ENCODE measurements around the gene INPP5E.

Gene INPP5E

DNA sequence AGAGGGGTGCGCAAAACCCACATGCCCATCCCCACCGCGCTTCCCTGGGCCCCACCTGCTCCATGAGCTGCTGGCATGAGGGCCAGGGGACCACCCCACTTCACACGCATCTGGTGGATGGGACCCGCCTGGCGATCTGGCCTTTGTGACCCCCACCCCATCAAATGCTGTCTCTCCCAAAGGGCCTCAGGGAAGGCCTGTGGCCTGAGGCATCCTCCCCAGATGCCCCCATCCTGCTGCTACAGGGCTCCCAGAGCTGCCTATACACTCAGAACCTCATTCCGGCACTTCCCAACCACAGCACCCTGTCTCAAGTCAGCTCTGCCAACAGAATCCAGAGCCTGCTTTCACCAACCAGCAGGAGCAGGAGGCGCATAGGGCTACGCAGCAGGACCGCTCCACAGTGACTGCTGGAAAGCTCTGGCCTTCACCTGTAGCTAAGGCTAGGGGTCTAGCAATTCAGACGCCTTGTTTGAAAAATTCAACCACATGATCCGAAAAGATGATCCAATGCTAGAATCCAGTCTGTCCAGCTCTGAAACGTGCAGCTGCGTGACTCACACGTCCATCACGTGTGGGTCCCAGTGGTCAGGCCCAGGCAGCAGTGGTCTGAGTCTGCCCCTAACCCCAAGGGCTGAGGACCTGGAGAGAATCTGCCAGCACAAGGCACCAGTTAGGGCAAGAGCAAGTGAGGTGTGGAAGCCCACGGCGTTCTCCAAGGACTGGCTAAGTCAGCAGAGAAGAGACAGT is 38.3 kb downstream of the INPP5E start:
- no peak for DNase-seq

DNA sequence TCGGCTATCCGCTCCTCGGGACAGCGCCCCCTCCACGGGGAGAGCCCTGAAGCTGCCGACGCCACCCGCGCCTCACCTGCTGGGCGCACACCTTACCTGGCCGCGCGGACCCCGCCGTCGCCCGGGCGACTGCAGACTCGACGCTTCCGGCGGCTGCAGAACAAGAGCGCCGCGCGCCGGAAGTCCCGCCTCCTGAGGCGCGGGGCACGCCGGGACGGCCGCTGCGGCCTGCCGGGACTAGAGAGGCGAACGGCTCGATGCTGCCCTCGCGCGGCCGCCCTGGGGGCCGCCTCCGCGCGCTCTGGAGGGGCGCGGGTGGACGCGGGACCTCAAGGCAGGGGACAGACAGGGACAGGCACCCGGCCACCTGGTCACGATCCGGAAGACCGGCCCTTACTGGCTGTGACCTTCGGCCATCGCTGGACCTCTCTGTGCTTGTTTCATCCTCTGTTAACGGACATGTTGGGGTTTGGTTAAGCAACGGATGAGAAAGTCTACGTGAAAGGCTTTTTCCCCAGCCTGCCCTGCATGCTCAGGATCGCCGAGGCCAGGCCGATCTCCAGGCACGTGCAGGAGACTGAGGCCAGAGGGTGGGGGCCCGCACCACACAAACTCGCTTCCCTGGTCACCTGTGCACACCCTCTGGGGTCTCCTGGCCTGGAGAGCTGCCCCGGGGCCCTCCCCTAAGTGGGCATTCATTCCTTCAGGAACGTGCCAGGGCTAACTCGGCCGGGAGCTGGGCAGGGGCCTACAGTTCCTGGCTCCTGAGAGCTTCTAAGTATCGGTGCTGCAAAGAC is 39.4 kb downstream of the INPP5E start, which contains the start of gene SNAPC4:
TSS of gene SNAPC4 (minus strand) at position 133 of the 797 bp plus-strand sequence. CDS start 1,742 bp downstream, outside the sequence.
- peak; percentile 32 for DNase-seq

DNA sequence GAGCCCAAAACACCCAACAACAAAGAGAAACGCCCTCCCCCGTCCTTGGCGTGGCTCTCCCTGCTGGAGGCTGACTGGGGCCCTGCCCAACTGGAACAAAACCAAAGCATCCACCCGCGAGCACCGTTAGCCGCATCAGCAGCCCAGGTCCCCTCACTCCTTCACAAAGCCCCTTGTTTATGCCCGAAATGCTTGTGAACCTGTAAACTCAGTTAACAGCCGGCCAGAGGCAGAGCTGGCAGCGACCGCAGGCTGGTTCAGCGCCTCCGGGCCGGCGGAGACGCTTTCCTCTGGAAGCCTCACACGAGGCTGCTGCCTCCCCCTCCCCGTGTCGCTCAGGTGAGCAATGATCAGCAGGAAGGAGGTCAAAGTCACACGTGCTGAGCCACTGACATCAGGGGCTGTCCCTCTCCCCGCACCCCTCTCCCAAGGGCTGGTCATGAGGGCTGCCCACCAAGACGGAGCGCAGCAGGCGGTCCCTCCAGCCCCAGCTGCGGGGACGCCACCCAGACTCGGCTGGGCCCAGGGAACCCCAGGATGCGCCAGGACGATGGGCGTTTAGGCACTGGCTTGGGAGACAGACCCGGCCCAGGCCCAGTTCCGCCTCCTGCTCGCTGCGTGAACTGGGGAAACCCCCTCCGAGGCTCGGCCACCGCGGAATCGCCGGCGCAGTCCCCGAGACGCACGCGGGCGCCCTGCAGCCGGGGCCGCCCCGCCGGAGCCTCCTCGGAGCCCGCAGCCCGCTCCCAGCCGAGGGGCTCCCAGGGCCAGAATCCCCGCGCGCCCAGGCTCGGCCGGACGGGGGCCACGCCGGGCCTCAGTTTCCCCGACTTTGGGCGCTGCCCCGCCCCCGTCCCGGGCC is 40.2 kb downstream of the INPP5E start:
- no peak for DNase-seq

DNA sequence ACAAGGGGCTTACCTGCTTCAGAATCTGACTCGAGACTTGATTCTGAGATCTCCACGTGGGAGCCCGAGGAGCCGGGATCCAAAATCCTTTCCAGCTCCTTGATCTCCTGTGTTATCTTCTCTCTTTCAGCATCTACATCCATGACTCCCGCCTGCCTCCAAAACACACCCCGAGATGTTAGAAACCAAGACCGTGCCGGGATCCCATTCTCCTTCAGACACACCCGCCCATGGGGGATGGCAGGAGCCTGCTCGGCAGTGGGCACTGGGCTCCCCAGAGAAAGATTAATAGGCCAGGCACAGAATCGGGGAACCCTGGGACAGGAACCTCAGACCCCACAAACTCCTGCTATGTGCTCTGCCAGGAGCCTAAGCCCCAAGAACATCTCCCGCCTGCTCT is 41.4 kb downstream of the INPP5E start:
- no peak for DNase-seq

DNA sequence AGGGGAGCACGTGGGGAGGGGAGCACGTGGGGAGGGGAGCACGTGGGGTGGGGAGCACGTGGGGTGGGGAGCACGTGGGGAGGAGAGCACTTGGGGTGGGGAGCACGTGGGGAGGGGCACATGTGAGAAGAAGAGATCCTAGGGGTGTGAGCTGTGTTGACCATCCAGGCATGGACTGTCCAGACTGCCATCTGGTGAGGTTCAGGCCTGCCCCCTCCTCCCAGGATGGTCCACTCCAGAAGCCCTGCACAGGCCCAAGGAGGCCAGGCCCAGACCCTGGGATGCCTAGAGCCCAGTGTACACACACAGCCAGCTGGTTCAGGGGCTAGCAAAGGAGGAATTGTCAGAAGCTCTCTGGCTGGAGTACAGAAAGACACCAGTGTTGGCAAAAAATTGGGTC is 42.0 kb downstream of the INPP5E start:
- no peak for DNase-seq

DNA sequence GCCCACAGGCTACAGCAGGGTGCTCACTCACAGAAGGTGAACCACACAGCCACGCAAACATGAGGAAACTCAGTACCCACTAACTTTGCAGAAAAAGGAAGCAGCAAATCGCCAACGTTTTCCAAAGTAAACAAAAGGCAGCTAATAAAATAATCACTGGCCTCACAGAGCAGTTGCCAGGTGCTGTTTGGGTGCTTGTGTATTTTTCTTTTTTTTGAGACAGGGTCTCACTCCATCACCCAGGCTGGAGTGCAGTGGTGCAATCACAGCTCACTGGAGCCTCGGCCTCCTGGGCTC is 43.5 kb downstream of the INPP5E start:
- DNase-seq, result no peak

DNA sequence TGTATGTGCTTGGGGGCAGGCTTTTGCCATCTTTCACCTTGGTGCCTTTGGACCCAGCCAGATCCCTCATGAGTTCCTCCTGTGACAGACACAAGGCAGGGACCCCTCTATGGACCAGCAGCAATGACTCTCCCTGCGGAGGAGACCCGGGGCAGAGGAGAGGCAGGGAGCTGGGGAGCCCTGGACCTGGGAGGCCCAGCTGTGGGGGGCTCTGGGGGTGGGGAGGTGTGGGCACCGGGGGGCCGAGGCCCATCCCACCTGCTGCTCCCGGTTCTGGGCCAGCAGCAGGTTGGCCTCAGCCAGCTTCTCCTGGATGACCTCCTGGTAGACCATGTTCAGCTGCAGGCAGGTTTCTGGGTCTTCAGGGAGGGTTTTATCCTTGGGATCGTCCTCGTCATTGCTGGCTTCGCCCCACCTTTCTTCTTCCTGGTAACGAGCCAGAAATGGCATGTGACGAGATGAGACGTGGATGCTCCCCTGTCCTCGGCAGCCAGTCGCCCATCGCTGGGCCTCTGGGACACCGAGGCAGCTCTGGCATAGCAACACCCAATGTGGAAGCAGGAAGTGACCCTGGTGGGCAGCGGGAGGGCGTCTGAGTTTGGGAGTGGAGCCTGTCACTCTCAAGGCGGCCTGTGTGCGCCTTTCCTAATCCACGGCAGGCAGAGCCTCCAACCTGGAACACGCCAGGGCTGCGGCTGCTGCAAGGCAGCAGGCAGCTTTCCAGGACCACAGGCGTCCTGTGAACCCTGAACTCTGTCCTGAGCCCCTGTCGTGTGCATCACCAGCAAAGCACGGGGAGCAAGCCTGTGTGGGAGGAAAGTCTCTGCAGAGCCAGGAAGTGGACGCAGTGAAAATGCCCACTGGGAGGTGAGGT is 44.1 kb downstream of the INPP5E start:
- no peak for DNase-seq

DNA sequence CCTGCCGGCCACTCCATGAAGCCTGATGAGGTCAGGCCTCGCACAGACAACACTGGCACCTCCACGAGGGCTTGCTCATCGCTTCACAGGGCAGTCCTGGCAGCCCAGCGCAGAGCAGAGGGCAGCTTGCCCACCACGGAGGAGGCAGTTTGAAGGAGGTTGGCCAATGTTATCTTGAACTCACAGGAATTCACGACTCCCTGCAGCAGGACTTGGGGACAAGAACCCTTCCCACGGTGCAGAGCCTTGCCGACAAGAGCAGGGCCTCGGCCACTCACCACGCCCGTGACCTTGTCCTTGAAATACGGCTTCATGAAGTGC is 44.7 kb downstream of the INPP5E start:
- no peak for DNase-seq

DNA sequence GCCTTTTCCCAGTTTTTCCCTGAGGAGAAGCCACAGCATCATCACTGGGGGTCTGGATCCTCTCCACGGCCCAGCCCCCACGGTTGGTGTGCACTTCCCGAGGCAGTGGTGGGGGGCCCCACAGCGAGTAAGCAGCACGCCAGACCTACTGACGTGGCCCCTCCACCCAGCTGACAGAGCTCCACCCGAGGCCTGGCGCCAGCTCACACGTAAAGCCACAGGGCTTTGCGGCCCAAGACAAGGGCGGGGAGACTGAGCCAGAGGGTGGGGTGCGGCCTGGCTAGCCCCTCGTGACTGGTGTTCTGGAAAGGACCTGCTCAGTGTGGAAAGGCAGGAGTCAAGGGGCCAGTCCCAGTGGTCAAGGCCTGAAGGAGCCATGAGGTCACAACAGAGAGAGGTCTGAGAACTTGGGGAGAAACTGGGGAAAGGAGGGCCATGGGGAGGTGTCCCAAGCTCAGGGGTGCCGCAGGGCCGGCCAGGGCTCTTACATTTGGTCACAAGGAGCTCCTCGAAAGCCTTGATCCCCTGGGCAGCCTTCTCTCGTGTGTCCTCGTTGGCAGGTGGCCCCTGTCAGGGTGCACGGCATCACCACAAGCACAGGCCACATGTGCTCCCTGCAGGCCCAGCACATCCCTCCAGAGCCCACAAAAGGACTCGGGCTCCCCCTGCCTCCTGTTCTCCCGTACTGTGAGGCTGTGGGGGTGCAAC is 45.2 kb downstream of the INPP5E start:
- no peak for DNase-seq

DNA sequence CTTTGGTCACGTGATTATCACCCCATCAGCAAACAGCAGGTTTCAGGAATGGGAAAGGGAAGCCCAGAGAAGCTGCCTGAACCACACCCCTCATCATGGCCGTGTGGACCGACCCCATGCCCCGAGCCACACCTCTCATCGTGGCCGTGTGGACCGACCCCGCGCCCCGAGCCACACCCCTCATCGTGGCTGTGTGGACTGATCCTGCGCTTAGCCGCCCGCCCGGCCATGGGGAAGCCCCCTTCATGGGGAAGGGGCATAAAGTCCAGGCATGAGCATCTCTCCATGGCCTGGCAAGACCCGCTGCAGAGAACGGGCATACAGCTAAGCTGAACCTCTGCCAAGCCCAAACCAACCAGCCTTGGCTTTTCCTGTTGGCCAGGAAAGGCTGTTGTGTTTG is 46.1 kb downstream of the INPP5E start:
- no peak for DNase-seq

DNA sequence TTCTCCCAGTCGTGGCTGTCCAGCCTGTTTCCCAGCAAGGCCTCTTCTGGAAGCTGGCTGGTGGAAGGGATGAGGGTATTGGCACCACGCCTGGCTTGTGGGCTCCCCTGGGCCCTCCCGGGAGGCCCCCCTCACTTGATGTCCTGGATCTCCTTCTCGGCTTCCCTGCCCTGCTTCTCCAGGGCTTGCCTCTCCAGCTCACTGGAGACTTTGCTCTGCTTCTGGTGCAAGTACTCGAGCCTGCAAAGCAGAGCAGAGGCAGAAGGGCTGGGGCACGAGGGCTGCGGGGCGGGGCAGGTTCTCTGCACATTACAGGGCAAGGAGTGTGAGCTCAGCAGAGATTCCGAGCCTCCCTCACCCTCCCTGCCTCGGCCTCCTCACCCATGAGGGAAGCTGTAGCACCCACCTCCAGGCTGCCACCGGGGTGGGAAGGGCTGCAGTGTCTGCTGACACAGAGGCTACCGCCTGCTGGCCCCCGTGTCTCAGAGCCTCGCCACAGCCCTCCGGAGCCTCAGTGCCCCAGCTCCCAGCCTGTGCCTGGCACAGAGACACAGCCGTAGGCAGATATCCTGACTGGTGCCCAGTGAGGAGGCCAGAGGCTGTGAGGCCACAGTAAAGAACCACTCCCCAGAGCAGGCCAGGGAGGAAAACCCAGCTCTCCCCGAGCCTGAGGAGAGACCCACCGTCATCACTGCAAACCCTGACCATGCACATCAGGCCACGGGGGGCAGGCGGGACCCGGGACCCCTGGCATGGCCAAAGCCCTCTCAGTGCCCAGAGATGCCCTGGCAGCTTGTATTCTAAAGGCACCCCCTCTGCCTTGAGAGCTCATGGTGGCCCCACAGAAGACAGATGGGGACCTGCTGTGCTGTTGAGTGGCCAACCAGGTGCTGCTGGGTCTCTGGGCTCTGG is 46.9 kb downstream of the INPP5E start:
- DNase-seq, result no peak

DNA sequence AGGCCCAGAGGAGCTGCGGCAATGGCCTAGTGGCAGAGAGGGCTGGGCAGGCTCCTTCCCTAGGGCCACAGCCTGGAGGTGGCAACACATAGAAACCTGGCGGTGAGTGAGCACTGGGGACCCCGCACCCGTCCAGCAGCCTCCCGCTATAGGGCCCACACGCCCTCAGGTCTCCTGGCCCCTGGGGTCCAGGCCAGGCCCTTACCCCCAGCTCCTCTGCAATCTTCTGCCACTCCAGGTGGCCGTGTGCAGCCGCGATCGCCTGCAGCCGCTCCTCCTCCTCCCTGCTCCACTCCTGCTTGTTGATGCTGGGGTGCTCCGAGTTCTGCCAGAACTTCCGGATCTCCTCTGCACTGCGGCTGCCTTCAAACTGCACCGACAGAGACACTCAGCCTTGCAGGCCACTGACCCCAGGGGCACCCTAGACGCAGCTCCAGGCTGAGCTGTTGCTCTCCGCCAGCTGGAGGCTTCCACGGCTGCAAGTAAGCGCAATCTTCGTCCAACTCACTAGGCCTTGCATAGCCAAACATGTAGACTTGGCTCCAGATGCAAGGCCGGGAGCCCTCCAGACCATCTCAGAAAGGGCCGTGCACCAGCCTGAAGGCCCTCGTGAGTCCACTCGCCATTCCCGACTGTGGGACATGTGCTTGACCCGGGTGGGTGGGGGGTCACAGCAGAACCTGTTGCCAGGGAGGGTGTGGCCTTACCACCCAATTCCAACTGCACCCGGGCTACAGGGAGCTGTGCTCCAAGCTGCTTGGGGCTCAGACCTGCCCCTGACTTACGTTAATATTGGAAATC is 47.7 kb downstream of the INPP5E start:
- no peak for DNase-seq

DNA sequence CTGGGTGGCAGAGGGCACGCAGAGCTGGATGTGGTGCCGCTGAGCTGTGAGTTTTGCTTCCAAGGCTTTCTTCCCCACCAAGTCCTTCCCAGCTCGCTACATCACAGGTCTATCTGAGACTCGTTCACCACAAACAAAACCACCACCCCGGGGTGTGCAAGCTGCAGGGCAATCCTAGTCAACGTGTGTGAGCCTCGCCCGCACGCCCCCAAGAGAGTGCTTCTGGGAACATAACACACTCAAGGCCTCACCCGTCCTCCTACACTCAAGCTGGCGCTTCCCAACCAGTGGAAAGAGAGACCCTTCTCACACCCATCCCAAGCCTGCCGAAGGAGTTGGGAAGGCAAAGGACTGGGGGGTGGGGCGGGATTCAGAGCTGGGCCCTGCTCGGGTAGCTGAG is 50.2 kb downstream of the INPP5E start:
- DNase-seq, result no peak

DNA sequence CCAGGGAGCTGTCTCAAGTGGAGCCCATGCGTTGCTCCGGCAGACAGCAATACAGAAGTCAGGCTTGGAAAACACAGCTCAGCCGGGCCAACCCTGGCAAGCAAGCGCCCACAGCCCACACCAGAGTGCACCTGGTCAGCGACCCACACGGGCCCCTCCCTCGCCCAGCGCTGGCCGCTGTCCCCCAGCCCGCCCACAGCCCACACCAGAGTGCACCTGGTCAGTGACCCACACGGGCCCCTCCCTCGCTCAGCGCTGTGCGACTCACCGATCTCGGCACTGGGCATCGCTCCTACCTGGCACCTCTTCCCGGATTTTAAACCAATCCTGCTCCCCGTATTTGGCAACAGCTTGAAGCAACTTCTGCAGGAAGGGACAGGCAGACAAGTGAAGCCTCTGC is 52.4 kb downstream of the INPP5E start:
- no peak for DNase-seq

DNA sequence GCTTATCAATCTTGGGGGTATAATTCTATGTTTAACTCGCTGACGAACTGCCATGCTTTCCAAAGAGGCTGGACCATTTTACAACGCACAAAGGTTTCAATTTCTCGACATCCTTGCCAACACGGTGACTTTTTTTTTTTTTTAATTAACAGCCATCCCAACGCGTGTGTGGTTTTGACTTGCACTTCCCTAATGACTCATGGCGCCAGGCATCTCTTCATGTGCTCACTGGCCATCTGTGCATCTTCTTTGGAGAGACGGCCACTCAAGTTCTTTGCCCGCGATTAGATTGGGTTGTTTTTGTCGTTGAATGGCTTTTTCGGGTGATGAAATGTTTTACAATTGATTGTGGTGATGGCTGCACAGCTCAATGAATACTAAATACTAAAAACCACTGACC is 53.6 kb downstream of the INPP5E start:
- DNase-seq, result no peak

DNA sequence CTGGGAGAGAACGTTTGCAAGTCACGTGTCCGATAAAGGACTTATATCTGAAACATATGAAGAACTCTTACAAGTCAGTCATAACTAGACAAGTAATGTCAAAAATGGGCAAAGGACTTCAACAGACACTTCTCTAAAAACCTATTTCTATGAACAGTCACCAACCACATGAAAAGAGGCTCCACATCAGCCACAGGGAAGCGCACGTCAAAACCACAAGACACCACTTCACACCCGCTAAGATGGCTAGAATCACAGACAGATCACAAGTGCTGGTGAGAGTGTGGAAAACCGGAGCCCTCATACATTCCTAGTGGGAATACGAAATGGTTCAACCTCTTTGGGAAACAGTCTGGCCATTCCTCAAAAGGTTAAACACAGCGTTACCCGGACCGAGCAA is 54.6 kb downstream of the INPP5E start:
- DNase-seq, result no peak

DNA sequence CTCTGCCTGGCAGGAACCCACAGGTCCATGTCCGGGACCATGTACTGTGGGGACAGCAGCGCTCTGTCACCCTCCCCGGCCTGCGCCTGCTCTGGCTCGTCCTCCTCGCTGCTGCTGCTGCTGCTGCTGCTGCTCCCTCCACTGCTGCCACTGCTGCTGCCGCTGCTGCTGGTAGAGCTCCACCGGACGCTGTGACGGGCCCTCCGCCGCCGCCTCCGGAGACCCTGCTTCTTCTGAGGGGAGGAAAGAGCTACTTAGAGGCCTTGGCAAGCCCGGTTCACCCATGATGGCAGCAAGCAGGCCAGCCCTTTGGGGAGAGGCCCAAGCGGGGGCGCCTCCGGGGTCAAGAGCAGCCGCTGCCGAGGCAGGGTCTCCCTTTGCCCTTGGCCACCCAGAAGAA is 56.2 kb downstream of the INPP5E start:
- no peak for DNase-seq

DNA sequence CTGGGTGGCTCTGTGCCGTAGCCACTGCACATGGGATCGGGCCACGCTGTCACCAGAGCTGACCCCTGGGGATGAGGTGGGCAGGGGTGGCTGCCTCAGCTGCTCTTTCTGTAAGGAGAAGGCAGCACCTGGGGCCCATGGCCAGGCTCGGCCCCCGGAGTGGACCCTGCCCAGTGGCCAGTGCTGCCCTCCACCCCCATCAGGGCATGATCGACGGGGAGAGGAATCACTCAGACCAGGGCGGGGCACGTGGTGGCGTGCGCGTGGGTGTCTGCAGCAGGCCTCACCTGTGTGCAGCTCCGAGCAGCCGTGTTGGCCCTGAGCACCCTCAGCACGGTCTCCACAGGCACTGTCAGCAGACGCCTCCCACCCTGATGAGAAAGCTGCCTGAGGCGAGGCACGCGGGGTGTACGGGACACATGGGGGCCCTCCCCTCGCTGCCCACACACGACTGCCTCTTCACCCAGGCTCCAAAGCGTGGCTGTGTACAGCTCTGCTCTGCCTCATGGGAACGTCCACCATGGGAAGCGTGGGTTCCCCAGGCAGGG is 57.6 kb downstream of the INPP5E start:
- no peak for DNase-seq

DNA sequence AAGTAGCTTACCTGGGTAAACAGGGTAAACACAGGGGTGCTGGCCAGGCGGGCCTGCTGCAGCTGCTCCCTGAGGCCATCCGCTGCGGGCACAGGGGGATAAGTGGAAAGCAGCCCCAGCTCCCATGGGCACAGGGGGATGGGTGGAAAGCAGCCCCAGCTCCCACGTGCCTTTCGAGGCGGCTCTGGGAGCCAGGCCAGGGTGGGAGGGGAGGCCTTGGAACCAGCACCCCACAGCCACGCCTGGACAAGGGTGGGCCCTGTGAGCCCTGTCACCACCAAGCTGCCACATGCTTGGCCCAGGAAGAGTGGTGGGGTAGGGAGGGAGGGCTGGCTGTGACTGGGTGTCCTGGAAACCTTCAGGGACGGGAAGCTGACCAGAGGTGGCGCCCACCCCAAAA is 58.3 kb downstream of the INPP5E start:
- no peak for DNase-seq

DNA sequence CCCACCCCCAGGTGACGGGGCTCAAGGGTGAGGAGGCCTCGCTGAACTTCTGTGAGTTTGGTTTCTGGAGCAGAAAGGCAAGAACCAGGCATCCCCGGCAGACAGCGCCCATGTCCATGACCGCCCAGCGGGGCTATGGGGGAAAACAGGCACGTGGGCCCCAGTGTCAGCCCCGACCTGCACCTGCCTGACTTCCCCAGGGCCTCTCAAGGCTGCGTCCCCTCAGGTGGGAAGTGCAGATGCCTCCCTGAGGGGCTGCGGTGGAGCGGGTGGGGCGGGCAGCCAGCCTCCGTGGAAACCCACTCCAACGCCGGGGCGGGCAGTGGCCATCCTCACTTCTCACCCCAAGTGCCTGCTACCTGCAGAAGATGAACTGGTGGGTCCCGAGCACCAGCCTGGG is 59.3 kb downstream of the INPP5E start:
- no peak for DNase-seq
